SK-N-SH treated with all-trans-retinoic acid at 6 μM for 48 hours (cell line): ENCODE results near the gene STK32B.

Experiments
- ATAC-seq: fragments of 200-7000 bp; cut with Tn5 transposase; 3 replicates; pipeline ENCODE4 v1.9.1; 2020; ENCODE audit warnings: mild to moderate bottlenecking, moderate library complexity
- ARNTL ChIP-seq: fragments of 450-650 bp; formaldehyde crosslinking; IDR thresholded peaks from 2 replicates; pipeline ENCODE4 v1.5.0; 2020; ENCODE audit warnings: low read depth, mild to moderate bottlenecking, moderate library complexity, borderline replicate concordance
- CREB5 ChIP-seq: fragments of 250-450 bp; sonication (Bioruptor Pico); IDR thresholded peaks from 2 replicates; pipeline ENCODE4 v1.5.1; 2020; ENCODE audit warnings: low read depth, mild to moderate bottlenecking, moderate library complexity
- CSDC2 ChIP-seq: fragments of 250-450 bp; sonication (Bioruptor Pico); IDR thresholded peaks from 2 replicates; pipeline ENCODE4 v1.5.0; 2020; ENCODE audit warnings: mild to moderate bottlenecking, moderate library complexity
- CSRNP3 ChIP-seq: fragments of 250-450 bp; sonication (Bioruptor Pico); IDR thresholded peaks from 2 replicates; pipeline ENCODE4 v1.5.1; 2021; ENCODE audit warnings: mild to moderate bottlenecking, moderate library complexity
- GLIS3 ChIP-seq: fragments of 250-450 bp; sonication (Bioruptor Pico); IDR thresholded peaks from 2 replicates; pipeline ENCODE4 v1.5.0; 2020; ENCODE audit warnings: mild to moderate bottlenecking, moderate library complexity
- ISL1 ChIP-seq: fragments of 250-450 bp; sonication (Bioruptor Pico); IDR thresholded peaks from 2 replicates; pipeline ENCODE4 v2.1.2; 2022; ENCODE audit warnings: mild to moderate bottlenecking, moderate library complexity
- OSR1 ChIP-seq: fragments of 250-450 bp; sonication (Bioruptor Pico); IDR thresholded peaks from 2 replicates; pipeline ENCODE4 v1.8.0; 2022; ENCODE audit warnings: moderate library complexity, mild to moderate bottlenecking, inconsistent platforms
- PATZ1 ChIP-seq: fragments of 250-450 bp; sonication (Bioruptor Pico); IDR thresholded peaks from 2 replicates; pipeline ENCODE4 v1.8.0; 2020; ENCODE audit warnings: mild to moderate bottlenecking, moderate library complexity, borderline replicate concordance
- POU6F1 ChIP-seq: fragments of 250-450 bp; sonication (Bioruptor Pico); IDR thresholded peaks from 2 replicates; pipeline ENCODE4 v1.8.0; 2021; ENCODE audit warnings: low read depth, mild to moderate bottlenecking, moderate library complexity, borderline replicate concordance
- RARB ChIP-seq: fragments of 250-450 bp; sonication (Bioruptor Pico); IDR thresholded peaks from 2 replicates; pipeline ENCODE4 v1.8.0; 2021; ENCODE audit warnings: mild to moderate bottlenecking, moderate library complexity
- SNAI2 ChIP-seq: fragments of 250-450 bp; sonication (Bioruptor Pico); IDR thresholded peaks from 2 replicates; pipeline ENCODE4 v1.5.0; 2020; ENCODE audit warnings: mild to moderate bottlenecking, moderate library complexity
- TOX ChIP-seq: fragments of 250-450 bp; sonication (Bioruptor Pico); IDR thresholded peaks from 2 replicates; pipeline ENCODE4 v1.8.0; 2021; ENCODE audit warnings: mild to moderate bottlenecking, moderate library complexity, borderline replicate concordance
- ZC3H10 ChIP-seq: fragments of 250-450 bp; sonication (Bioruptor Pico); IDR thresholded peaks from 2 replicates; pipeline ENCODE4 v1.5.1; 2021; ENCODE audit warnings: mild to moderate bottlenecking, moderate library complexity
- ZFP3 ChIP-seq: fragments of 250-450 bp; sonication (Bioruptor Pico); IDR thresholded peaks from 2 replicates; pipeline ENCODE4 v1.5.0; 2020; ENCODE audit warnings: mild to moderate bottlenecking, moderate library complexity
- ZFP30 ChIP-seq: fragments of 450-650 bp; formaldehyde crosslinking; IDR thresholded peaks from 2 replicates; pipeline ENCODE4 v1.5.0; 2022; ENCODE audit warnings: mild to moderate bottlenecking, moderate library complexity
- ZNF565 ChIP-seq: fragments of 450-650 bp; formaldehyde crosslinking; conservative IDR thresholded peaks from 2 replicates; pipeline ENCODE4 v1.5.0; 2020; ENCODE audit warnings: low read depth, mild to moderate bottlenecking, moderate library complexity
- ZNF70 ChIP-seq: fragments of 450-650 bp; formaldehyde crosslinking; IDR thresholded peaks from 2 replicates; pipeline ENCODE4 v1.5.0; 2020; ENCODE audit warnings: mild to moderate bottlenecking, moderate library complexity
- ZNF8 ChIP-seq: fragments of 450-650 bp; formaldehyde crosslinking; IDR thresholded peaks from 2 replicates; pipeline ENCODE4 v1.5.0; 2020; ENCODE audit warnings: mild to moderate bottlenecking, moderate library complexity

The STK32B gene

DNA sequence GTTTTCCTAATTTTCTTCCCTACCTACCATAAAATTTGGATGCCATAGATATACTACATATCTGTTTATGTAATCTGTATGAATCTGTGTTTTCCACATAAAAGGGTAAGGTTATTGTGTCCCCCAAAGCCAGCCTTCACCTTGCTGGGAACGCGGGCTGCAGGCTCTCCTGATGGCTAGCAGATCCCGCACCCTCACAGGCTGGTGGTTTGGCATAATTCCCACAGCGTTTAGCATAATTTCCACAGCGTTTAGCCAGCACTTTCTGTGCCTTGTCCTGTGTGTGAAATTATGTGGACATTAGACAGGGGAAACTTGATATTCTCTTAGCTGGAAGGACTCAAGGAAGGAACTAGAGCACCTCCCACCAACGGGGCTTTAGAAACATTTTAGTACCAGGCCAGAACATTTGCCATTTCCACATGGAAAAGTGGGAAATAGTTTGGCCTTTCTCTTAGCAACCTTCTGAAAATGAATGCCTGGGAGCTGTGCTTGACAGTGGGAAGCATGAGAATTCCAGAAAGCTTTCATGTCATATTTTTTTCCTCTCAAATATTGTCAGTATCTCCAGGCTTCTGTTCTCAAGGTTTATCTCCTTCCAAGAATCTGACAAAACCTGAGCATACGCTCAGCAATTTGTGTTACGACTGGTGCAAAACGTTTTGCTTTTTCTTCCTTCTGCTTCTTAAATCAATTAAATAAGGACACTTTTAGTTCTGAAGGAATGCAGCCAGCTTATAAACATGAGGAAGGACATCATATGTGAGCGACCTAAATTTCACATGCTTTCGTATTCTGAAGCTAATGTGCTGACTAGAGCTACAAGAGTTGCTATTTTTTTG lies 67.9 kb downstream of the STK32B start:
- TF ChIP-seq OSR1 (CRISPR knock-in tag) (no peak), ZNF8 (CRISPR knock-in tag) (no peak), ISL1 (CRISPR knock-in tag) (no peak), ZNF70 (CRISPR knock-in tag) (no peak), CREB5 (CRISPR knock-in tag) (no peak), RARB (CRISPR knock-in tag) (no peak), ZC3H10 (CRISPR knock-in tag) (no peak), SNAI2 (CRISPR knock-in tag) (no peak), TOX (CRISPR knock-in tag) (no peak), CSDC2 (CRISPR knock-in tag) (no peak), POU6F1 (CRISPR knock-in tag) (no peak), ZFP30 (CRISPR knock-in tag) (no peak), PATZ1 (no peak), ZFP3 (CRISPR knock-in tag) (no peak), CSRNP3 (no peak)
- no peak for ATAC-seq

- TF ChIP-seq ZNF8 (CRISPR knock-in tag) (no peak), SNAI2 (CRISPR knock-in tag) (no peak), GLIS3 (no peak), ZC3H10 (CRISPR knock-in tag) (no peak), POU6F1 (CRISPR knock-in tag) (no peak), ZNF565 (no peak), CREB5 (CRISPR knock-in tag) (no peak), ZFP30 (CRISPR knock-in tag) (no peak), TOX (CRISPR knock-in tag) (no peak), CSDC2 (CRISPR knock-in tag) (no peak), ARNTL (no peak), RARB (CRISPR knock-in tag) (no peak), CSRNP3 (no peak)
- ATAC-seq = no peak
Measured at GRCh38 chr4:5120067-5120466, 68.8 kb downstream of the STK32B start.
